Activated naive CD4-positive, alpha-beta T cell treated with anti-CD3 and anti-CD28 coated beads, Interleukin-2, amount 50 U/mL, for 16 hours (primary cell): Measurements from ENCODE around the gene FOXN1.
A peak's percentile ranks its signal among the peaks of the same experiment; 100 is the strongest.
"Not testable (repeated sequence)": the region's sequence is repeated elsewhere in the genome, so short reads cannot be mapped to it uniquely, and the experiment has no call there.

ENCODE experiments used
- DNase-seq: peaks from one replicate; pipeline ENCODE4 v3.0.0-alpha.2; 2020

The FOXN1 gene

DNA sequence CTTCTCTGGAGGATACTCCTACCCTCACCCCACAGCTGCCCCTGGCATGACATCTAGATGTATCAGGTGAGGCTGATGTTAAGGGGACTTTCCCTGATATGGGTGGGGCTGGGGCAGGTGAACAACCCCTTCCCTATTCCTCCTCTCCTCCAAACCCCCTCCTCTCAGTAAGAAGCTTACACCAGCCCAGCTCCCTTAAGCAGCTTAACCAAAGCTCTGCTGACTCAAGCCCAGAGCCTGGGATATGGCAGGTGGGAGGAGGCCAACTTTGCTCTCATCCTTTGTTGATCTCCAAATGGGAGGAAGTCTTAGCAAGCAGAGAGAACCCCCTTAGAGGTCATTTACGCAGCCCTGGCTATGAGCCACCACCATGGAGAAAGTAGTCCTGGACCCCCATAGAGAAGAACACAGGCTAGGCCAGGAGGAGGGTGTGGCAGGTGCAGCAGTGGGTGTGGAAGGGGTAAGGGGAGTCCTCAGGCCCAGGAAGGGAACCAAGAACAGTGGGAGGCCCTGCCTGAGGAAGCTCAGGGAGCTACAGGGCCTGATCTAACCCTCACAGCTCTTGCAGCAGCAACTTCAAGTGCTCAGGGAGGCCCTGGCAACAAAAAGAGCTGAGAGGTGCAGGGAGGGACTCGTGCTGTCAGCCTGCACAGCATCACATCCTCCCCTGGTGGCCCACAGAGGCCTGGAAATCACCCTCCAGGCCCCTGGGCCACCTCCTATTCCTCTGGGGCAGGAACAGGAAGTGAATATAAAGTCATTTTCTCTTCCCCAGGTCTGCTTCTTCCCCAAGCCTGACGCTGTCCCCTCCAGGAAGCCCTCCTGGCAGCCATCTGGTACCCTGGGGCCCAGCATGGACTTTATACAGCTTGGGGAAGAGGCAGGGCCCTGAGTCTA, 43.3 kb downstream of the FOXN1 start:
- DNase-seq: peak; percentile 48

DNA sequence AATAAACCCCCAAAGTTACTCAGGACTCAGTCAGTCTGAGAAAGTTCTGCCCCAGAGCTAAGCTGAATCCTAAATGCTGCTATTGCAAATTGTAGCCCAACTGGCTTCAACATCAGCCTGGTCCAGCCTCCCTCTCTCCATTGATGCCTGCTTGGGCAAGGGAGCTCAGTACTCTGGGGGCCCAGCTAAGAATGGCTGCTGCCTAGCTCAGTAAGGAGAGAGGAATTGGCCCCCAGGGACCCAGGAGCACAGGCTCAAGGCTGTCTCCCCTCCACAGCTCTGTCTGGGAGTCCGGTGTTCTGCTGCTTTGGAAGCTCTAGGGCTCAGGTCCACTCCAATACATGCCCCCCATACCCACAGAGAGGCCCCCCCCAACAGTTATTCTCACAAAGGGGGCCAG, 44.7 kb downstream of the FOXN1 start:
- DNase-seq: no peak

DNA sequence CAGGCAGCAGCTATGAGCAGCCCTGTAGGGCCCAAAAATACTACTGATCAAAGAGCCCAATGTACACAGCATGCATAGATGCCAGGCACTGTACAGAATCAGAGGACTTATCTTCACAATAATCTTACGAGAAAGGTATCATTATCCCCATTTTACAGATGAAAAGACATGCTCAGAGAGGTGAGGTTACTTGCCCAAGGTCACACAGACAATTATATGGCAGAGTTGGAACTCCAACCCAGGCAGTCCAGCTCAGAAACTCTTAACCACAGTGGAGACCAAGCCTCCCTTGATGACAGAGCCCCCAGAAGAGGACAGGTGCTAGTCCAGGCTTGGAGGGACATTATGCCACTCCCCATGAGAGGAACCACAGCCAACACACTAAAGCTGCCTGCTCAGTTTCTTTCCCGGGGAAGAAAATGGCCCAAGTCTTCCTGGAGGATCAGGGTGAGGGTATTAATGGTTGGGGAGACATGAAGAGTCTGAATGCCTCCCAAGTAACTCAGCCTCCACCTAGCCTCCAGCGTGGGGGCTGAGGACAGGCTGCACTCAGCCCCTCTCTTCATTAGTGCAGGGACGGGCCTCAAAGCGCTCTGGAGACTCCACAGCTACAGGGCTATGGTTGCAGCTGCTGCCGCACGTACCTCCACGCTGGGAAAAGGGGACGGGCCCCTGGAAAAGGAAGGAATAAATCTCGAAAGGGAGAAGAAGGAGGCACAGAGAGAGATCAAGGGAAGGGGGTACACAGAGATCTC, 45.5 kb downstream of the FOXN1 start:
- no peak for DNase-seq

DNA sequence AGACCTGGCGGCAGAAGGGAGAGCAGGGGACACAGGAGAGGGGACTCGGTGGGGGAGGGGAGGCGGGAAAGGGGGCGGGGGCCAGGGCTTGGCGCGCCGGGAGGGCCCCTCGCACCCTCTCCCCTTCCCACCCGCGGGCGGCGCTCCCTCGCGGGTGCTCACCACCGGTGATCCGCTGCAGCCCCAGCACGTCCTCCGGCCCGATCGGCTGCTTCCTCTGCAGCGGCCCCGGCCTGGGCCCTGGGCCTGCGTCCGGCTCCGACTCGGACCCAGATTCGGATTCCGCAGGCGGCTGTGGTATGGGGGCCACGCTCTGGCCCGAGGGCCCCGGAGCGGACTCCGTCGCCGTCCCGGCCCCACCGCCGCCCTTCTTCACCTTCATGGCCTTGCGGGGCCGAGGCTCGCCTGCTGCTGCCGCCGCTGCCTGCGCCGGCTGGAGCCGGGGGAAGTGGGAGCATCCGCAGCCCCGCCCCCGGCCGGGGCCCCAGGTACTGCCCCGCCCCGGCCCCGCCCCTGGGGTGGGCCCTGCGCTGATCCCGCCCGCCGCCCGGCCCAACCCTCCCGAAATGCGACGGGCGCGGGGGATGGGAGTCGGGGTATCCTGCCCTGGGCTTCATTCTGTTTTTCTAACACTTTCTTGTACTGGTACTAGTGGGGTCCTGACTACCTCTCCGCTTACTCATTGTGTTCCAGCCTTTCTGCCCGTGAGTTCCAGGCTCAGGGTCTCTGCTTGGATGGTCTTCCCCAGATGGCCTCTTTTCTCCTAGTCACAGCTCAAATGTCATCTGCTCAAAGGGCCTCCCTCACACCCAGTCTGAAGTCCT, 46.2 kb downstream of the FOXN1 start, which contains the start of gene UNC119:
UNC119 (minus strand) TSS at position 449 of the 824 bp plus-strand sequence; CDS start at position 382, 67 bp downstream.
- peak; percentile 78 for DNase-seq

DNA sequence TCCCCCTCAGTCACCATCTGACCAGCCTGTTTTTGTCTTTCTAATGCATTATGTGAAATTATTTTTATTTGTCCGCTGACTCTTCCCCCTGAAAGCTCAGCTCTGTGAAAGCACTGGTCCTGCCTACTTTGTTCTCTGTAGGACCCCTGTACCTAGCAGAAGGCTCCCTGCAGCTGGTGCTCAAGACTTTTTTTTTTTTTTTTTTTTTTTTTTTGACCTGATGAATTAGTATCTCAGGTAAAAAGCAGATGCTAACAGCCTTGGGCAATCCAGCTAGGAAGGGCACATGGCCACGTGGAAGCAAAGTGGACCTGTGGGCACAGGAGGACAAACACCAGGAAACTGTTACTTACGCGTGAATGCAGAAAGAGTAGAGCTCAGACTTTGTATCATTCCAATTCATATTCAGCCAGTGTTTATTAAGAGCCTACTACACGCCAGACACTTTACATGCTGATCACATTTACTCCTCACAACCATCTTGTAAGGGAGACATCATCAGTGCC, 46.9 kb downstream of the FOXN1 start:
- no peak for DNase-seq

DNA sequence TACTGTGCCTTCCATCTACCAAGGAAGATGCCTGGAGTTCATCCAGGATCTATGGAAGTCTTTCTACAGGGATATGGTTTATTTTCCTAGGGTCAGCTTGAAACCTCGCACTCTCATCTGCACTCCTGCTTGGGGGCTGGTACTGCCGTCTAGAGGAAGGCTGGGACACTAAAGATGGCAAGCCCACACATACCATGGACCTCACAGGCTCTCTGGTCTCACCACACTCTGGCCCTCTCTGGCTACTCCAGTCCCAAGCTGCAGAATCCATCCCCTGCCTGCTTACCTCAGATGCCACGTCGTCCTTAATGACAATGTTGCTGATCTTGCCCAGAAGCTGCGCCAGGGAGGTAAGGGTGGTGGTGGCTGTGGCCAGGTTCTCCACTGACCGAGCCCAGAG, 48.4 kb downstream of the FOXN1 start:
- no peak for DNase-seq

DNA sequence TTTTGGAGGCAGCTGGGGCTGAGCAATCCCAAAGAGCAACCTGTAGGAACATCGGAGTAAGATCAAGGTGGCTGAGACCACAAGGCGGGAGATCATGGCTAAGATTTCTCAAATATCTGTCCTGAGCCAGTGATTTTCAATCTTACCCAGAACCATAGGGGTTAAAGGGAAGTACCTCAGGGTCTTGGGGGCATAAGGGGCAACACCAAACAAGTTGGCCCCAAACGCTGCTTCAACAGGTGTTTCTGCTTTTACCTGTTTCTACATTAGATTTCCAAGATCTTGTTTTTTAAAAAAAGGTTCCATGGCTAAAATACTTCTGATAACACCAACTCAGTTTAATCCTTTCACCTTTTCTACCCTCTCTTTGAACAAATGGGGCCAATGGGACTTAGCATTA, 48.9 kb downstream of the FOXN1 start:
- DNase-seq: no peak

DNA sequence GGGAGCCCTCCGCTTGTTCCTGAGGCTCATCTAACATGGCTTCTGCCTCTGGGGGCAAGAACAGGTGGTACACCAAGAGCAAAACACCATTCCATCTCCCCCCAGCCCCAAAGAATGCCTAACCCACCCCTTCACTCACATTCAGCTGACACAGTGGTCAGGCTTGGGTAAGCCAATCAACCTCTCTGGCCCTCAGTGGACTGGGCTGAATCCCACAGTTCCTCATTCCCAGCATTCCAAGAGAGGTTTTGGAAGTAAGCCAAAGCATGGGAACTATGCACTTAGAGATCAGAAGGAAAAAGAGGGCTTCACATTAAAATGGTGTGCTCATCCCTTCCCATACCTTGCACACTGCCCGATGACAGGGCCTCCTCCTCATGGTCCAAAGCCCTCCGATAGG, 57.3 kb downstream of the FOXN1 start:
- DNase-seq: no peak

DNA sequence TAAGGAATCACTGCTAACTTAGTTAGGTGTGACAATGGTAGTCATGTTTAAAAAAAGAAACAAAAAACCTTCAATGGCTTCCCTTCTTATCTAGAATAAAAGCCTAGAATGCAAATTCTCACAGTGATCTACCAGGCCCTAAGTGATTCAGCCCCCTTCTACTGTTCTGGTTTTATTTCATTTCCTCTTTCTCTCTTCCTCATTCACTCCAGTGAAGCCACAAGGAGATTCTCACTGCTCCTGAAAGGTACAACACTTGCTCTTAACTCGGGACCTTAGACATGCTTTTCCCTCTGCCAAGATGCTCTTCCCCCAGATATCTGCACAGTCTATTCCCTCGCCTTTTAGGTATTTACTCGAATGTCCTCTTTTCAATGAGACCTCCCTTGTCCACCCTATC, 61.5 kb downstream of the FOXN1 start:
- no peak for DNase-seq

DNA sequence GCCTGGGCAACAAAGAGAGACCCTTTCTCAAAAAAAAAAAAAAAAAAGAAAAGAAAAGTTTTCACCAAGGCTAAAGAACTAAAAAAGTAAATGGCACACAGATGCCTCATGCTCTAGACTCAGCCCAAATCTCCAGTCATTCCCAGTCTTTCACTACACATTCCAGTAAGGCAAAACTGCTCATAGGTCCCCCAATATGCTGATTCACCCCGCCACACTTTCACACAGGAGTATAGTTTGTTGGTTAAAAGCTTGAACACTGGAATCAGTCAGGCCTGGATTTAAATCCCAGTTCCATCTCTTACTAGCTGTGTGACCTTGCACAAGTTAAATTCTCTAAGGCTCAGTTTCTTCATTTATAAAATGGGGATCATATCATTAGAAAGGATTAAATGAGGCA, 63.3 kb downstream of the FOXN1 start:
- DNase-seq: no peak

DNA sequence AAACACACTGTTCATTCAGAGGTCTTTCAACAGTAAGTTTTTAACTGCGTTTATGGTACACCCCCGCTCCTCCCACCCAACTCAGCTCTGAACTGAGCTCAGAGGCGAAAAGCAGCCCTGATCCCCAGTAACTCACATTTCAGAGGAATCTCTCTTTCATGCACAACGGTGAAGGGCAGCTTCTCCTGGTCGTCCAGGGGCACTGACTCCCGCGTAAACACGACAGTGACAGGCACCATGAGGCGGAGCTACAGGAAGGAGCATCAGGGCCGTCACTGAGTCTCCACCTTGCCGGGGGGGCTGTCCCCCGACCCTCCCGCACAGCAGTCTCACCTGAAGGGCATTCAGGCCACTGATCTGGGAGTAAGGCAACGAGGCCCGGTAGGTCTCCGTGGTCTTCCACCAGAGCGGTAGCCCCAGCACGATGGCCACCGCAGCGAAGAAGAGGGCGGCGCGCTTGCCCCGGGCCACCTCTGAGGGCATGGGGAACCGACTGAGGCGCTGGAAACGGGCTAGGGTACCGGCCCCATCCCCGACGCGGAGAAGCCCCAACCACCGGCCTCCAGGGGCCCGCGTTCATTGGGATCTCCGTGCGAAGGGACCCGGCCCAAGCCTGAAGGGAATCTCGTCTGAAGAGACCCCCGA, 64.7 kb downstream of the FOXN1 start:
- peak; percentile 51 for DNase-seq

DNA sequence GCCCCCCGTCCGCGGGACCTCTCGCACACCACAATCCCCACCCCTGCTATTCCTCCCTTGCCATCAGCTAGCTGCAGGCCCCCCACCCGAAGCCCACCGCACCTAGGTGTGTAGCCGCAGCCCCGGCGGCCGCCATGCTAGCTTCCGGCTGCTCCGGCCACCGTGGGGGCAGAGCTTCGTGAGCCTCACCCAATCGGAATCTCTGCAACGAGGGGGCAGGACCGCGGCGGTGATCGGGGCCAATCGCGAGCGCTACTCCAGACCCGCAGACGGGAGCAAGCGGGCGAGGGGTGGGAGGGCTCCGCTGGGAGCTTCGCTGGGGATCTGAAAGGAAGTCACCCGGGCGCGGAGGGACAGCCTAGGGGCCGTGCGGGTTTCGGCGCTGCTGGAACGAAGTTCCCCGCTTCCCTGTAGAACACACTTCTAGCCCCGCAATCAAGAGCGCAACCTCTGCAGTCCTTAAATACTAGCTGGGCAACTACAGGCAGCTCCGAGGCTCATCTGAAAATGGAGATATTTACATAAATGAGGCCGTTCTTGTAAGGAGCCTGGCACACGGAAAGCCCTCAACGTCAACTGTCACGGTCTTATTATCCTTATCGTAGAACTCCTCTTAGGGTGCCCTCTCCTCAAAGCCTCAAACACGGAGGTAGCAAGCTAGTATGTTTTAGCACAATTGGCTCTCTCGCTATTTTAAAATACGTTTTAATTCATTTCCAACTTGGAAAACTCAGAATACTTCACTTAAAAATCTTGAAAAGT, 65.4 kb downstream of the FOXN1 start, which contains the start of gene PIGS:
PIGS (minus strand) TSS at position 164 of the 762 bp plus-strand sequence; CDS start at position 136, 28 bp downstream.
- DNase-seq: peak; percentile 92

DNA sequence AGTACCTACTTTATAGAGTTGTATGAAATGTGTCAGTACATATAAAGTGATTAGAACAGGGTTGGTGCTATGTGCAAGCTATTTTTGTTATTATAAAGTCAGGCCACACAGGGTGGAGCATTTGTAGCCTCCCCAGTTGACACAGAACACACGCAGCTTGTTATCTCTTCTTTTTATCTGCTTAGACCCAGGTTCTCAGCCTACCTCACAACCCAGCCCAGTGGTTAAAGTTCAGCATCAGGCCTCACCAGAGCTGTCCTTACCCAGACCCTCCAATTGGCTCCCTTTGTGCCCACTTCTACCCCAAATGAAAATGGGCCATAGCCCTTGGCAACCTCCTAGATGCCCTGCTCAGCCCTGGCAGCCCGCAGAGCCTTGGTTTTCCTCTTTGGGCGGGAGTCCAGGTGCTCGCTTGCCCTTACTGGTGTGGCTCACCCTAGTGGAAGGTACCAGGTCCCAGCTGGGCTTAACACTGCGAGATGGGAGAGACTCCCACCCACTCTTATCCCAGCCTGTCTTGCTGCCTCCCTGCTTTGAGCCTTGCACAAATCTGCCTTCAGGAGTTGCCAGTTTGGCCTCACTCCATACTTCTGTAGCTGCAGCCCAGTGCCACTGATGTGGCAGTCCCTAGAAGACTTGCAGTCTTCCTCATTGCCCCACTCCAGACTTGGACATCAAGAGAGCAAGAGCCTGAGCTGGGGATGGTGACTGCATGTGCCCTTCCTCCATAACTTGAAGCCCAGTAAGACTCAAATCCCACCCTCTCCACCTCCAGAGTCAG, 66.3 kb downstream of the FOXN1 start:
- DNase-seq: no peak

DNA sequence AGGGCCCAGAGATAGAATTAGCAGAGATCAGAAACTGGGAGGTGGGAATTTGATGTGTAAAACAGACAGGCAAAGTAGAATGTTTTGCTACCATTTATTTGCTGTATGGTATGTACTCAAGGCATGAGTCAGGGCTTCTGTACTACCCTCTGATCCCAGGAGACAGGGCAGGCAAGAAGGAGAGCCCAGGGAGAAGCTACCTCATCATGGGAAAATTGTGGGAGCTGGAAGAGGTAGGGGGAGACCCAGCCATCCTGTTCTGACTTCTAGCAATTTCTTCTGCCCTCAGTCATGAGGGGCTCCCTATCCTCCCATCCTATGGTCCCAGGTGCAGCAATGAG, 66.9 kb downstream of the FOXN1 start:
- no peak for DNase-seq

DNA sequence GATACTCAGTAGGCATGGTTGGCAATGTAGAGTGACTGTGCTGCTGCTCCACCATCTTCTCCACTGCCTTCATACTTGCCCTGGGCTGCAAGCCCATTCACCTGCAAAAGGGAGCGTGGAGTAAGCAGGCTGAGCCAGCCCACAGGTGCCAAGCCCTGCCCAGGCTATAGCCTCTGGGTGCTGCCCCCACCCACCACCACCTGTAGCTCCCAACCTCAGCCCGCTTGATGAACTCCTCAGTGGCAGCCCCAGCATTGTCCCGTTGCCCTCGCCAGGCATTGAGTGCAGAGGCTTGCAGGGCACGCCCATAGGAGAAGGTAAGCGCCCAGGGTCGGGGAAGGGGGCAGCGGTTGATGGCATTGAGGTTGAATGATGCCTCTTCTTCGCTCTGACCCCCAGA, 67.4 kb downstream of the FOXN1 start:
- no peak for DNase-seq

DNA sequence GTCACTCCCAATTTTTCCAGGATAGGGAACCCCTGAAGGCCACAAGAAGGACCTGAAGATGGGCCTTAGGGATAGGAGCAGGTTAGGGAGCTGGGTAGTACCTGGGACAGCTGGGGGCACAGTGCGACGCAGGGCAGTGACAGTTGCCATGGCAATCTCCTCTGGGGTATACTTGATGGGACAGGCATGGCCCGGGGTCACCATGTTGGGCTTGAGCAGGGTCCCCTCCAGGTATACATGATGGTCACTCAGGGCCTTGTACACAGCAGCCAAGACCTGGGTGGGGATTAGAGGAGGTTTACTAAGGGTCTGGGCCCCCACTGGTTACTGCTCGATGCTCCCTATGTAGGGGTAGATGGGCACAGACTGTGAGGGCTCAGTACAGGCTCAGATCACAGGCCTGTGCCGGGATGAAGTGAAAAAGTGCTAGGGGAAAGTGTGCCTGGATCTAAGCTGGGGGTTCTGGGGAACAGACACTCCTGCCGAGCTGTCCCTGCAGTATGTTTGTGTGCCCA, 67.9 kb downstream of the FOXN1 start:
- no peak for DNase-seq

DNA sequence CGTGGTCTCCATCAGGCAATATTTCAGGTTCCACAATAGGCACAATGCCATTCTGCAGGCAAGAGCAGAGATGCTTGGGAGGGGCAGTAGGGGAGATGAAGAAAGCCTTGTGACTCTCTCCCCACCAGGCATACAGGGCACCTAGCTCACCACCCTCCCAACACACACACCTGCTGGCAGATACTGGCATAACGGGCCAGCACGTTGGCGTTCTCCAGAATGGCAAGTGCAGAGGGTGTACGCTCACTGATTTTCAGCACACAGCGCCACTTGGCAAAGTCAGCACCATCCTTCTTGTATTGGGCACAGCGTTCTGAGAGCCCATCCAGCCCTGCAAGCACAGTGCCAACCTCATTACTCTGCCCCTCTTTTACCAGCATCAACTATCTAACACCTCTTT, 68.4 kb downstream of the FOXN1 start:
- DNase-seq: peak; percentile 38

DNA sequence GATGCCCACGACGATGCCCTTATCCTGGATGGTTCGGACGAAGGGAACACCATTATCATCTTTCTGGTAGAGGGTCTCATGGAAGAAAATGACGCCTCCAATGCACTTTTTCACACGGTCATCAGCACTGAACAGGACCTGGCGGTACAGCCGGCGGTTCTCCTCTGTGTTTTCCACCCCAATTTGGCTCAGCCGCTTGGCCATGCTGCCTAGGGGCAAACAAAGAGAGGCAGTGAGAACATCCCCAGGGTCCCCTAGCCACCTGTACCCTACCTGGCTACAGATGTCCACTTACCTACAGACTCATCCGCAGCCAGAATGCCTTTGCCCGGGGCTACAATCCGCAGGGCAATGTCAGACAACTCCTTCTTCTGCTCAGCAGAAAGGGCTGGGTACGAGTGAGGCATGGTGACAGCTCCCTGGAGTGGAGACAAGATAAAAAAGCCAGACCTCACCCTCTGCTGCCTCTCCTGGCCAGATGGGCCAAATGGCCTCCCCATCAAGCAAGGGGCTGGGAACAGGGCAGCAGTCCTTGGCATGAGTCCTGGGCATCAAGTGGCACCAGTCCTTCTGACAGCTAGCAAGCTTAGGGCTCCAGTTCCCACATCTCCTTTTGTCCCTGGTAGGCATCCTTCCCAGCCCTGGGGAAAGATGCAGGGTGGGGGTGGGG, 69.1 kb downstream of the FOXN1 start:
- no peak for DNase-seq

DNA sequence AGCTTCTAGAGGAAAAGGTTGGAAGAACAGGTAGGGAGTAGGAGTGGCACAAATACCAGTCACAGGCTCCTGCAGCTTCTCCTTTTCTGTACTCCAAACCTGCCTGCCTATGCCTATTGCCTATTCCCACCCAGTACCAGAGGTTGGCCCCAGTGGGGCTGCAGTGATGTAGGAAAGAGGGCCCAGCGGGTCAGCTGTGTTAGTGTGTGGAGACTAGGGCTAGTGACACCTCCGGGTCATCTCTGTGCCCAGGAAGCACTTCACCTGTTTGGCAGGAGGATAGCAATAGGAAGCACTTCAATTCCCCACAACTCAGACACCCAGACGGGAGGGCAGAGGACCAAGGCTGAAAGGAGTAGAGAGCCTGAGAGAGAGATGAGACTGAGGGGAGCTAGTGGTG, 69.9 kb downstream of the FOXN1 start:
- not testable (repeated sequence) for DNase-seq
